K562 treated with DMSO at 1 percent for 12 hours (cell line): ENCODE measurements around the gene PIK3R4. TPM values are rescaled to one million over a fixed set of nuclear protein-coding genes. Genes with fewer than 3 reads are reported as not detected.

ENCODE experiments used
- total RNA-seq: library from RNA; unstranded; fragments of 300-600 nt; gene quantifications from 2 replicates; pipeline ENCODE4 v1.2.3, GENCODE V29; 2022; ENCODE audit not compliant: insufficient read depth

The PIK3R4 gene
- 12.1 and 13.4 TPM in 2 replicates for total RNA-seq

GRCh38 chr3:130746246-130747039 lies at the start of gene PIK3R4:
TSS of gene PIK3R4 (minus strand) at chr3:130746829. CDS start at chr3:130745218, 1,611 bp downstream.

Other genes starting within 250 kb of the PIK3R4 start
- gene COL6A6, start 229.7 kb downstream of the PIK3R4 start, total RNA-seq, result not detected in 2 replicates
- gene ATP2C1, start 147.3 kb upstream of the PIK3R4 start, total RNA-seq, result 18.9 and 29.9 TPM in 2 replicates